Measurements from ENCODE around the gene NDFIP1. TPM values are rescaled to one million over a fixed set of nuclear protein-coding genes. Genes with fewer than 3 reads are reported as not detected.

NDFIP1 gene
- total RNA-seq, 2 experiments from 2014 or later, result 185 to 192 TPM

DNA sequence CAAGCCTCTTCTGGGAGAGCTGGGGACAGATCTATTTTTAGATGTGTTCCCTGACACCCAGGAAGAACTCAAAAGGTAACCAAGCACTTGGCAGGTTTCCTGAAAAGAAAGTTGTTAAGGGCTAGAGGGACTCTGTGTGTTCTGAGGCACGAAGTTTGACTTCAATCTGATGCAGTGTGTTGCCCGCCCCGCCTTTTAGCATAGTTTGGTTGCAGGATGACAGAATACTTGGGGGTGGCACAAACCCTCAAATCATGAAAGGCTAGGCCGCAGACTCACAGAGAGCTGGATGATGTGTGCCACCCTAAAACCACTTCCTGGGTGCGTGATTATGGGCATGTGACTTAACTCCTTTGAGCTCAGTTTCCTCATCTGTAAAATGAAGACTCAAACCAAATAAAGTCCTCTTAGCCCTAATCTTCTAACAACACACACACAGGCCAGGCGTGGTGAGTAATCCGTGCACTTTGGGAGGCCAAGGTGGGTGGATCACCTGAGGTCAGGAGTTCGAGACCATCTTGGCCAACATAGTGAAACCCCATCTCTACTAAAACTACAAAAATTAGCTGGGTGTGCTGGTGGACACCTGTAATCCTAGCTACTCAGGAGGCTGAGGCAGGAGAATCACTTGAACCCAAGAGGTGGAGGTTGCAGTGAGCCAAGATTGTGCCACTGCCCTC, 12.8 kb upstream of the NDFIP1 start:
- Histone ChIP-seq H3K4me3 (ENCODE audit: low read length) (no peak overlapping the region), H3K36me3 (ENCODE audit: insufficient read depth, low read length) (no peaks in the 10 kb centered on the region), H3K27me3 (ENCODE audit: control insufficient read depth in 1 of 2, insufficient read depth in 2 of 2, low read length in 2 of 2) (no peaks in the 10 kb centered on the region), H3K27ac (ENCODE audit: low read depth in 1 of 2, low read length in 2 of 2) (peak overlapping the region; percentile 71 to 75), H3K9me3 (ENCODE audit: control insufficient read depth in 1 of 2, insufficient read depth in 1 of 2, low read length in 2 of 2) (no peaks in the 10 kb centered on the region), H3K4me1 (ENCODE audit: insufficient read depth, low read length) (peaks cover 61% of the 10 kb centered on the region)
- Mint-ChIP-seq H3K27me3 (no peaks in the 10 kb centered on the region), H3K4me1 (ENCODE audit: low read depth) (peaks cover 70% of the 10 kb centered on the region), H3K9me3 (no peaks in the 10 kb centered on the region), H3K36me3 (ENCODE audit: low read depth) (no peaks in the 10 kb centered on the region), H3K27ac (peak overlapping the region; percentile 94), H3K4me3 (peak overlapping the region; percentile 28)
- no peak for TF ChIP-seq CTCF (IDR thresholded peaks at IDR 0.05)
- POLR2A ChIA-PET, result interaction anchor here (0.6 to 8.6 kb wide), 24 partner anchors 8 to 1309 kb away, joined by 3 to 197 read pairs (median 4); partner anchors contain the start of genes DELE1, NDFIP1 and RNF14
- DNase-seq (peak; percentile 67 to 96 (median 76)), ATAC-seq (ENCODE audit: poor library complexity) (peak; percentile 85)
- intact Hi-C loops (cut with DNase I, micrococcal nuclease), result loop anchor here (1.0 to 10.0 kb wide), 5 partner anchors 9 to 771 kb away; partner anchors contain the start of genes NDFIP1 (in 1 of the 2) and TAF7 (in 1 of the 2)
- CTCF ChIA-PET, result interaction anchor here (2.2 to 2.5 kb wide), 2 partner anchors 14 to 83 kb away, joined by 8 to 14 read pairs; partner anchors contain the start of gene GNPDA1

DNA sequence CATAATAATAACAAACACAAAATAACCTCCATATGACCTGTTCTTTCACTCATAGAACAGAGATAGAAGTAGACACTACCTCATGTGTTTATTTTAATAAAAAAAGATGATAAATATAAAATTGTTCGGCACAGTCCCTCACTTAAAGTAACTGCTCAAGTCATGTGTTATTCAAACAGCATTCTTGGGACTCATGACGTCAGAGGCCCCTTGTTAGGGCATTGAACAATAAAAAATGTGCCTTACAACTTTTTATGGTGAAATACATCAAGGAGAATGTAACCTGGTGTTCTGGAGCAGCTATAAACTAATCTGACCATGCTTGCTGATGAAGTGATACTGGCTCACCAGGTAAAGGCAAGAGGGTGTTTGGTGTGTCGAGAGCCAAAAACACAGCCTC, 12.2 kb upstream of the NDFIP1 start:
- intact Hi-C loops (cut with DNase I, micrococcal nuclease), result loop anchor here (5.0 to 10.0 kb wide), 3 partner anchors 36 to 772 kb away; partner anchors contain the start of gene TAF7 (in 1 of the 2)
- Histone ChIP-seq H3K27ac (ENCODE audit: low read depth in 1 of 2, low read length in 2 of 2) (peak overlapping the region; percentile 71), H3K9me3 (ENCODE audit: control insufficient read depth in 1 of 2, insufficient read depth in 1 of 2, low read length in 2 of 2) (no peaks in the 10 kb centered on the region), H3K4me3 (ENCODE audit: low read length) (no peak overlapping the region), H3K36me3 (ENCODE audit: insufficient read depth, low read length) (no peaks in the 10 kb centered on the region), H3K4me1 (ENCODE audit: insufficient read depth, low read length) (peaks cover 60% of the 10 kb centered on the region), H3K27me3 (ENCODE audit: control insufficient read depth in 1 of 2, insufficient read depth in 2 of 2, low read length in 2 of 2) (no peaks in the 10 kb centered on the region)
- POLR2A ChIA-PET, result interaction anchor here (0.6 to 8.6 kb wide), 23 partner anchors 8 to 1308 kb away, joined by 3 to 197 read pairs (median 4); partner anchors contain the start of genes NDFIP1 and RNF14
- TF ChIP-seq CTCF (IDR thresholded peaks at IDR 0.05), result no peak
- H3K27me3 Mint-ChIP-seq, result no peaks in the 10 kb centered on the region
- H3K4me3 Mint-ChIP-seq, result peak overlapping the region; percentile 31
- DNase-seq (peak in 3 of 14 experiments; percentile 62 to 73 (median 63)), ATAC-seq (ENCODE audit: poor library complexity) (peak; percentile 31)
- no peaks in the 10 kb centered on the region for H3K9me3 Mint-ChIP-seq
- H3K36me3 Mint-ChIP-seq (ENCODE audit: low read depth), result no peaks in the 10 kb centered on the region
- CTCF ChIA-PET, result interaction anchor here (2.2 to 2.5 kb wide), 2 partner anchors 14 to 84 kb away, joined by 8 to 14 read pairs; partner anchors contain the start of gene GNPDA1
- peak overlapping the region; percentile 94 for H3K27ac Mint-ChIP-seq
- H3K4me1 Mint-ChIP-seq (ENCODE audit: low read depth), result peaks cover 73% of the 10 kb centered on the region

- no peaks in the 10 kb centered on the region for H3K27me3 ChIP-seq (ENCODE audit: control insufficient read depth in 1 of 2, insufficient read depth in 2 of 2, low read length in 2 of 2)
- TF ChIP-seq CTCF (IDR thresholded peaks at IDR 0.05), result no peak
- peaks cover 76% of the 10 kb centered on the region for H3K4me1 Mint-ChIP-seq (ENCODE audit: low read depth)
- H3K36me3 ChIP-seq (ENCODE audit: insufficient read depth, low read length), result no peaks in the 10 kb centered on the region
- no peaks in the 10 kb centered on the region for H3K9me3 Mint-ChIP-seq
- no peaks in the 10 kb centered on the region for H3K36me3 Mint-ChIP-seq (ENCODE audit: low read depth)
- H3K4me3 Mint-ChIP-seq, result peak overlapping the region; percentile 7
- intact Hi-C loops (cut with DNase I, micrococcal nuclease), result loop anchor here (5.0 to 10.0 kb wide), 3 partner anchors 35 to 773 kb away; partner anchors contain the start of gene TAF7 (in 1 of the 2)
- H3K27ac ChIP-seq (ENCODE audit: low read depth in 1 of 2, low read length in 2 of 2), result peak overlapping the region in 1 of 2 donors; percentile 18
- peak overlapping the region; percentile 94 for H3K27ac Mint-ChIP-seq
- H3K9me3 ChIP-seq (ENCODE audit: control insufficient read depth in 1 of 2, insufficient read depth in 1 of 2, low read length in 2 of 2), result no peaks in the 10 kb centered on the region
- DNase-seq (peak in 7 of 14 experiments; percentile 4 to 53 (median 29)), ATAC-seq (ENCODE audit: poor library complexity) (peak; percentile 11)
- H3K4me1 ChIP-seq (ENCODE audit: insufficient read depth, low read length), result peaks cover 55% of the 10 kb centered on the region
- ChIA-PET CTCF (interaction anchor here (0.9 kb wide), 1 partner anchor 81 kb away, joined by 3 read pairs; no protein-coding TSS in a partner anchor), POLR2A (interaction anchor here (0.9 to 8.6 kb wide), 4 partner anchors 9 to 128 kb away, joined by 3 to 197 read pairs (median 5); partner anchors contain the start of gene NDFIP1)
- H3K4me3 ChIP-seq (ENCODE audit: low read length), result no peak overlapping the region
- no peaks in the 10 kb centered on the region for H3K27me3 Mint-ChIP-seq
These were observed 10.9 kb upstream of the NDFIP1 start for GRCh38 chr5:142097681-142098080.
